GM11168 (cell line): ENCODE results near the gene WDR6.

Source experiments
- in situ Hi-C: fragments of 300-500 bp; cut with MboI; formaldehyde crosslinking; loops from one replicate; pipeline ENCODE4 v1.12.0; 2022; ENCODE audit warnings: low sequenced_read_pairs; ENCODE audit not compliant: unreplicated experiment

Gene WDR6, protein sequence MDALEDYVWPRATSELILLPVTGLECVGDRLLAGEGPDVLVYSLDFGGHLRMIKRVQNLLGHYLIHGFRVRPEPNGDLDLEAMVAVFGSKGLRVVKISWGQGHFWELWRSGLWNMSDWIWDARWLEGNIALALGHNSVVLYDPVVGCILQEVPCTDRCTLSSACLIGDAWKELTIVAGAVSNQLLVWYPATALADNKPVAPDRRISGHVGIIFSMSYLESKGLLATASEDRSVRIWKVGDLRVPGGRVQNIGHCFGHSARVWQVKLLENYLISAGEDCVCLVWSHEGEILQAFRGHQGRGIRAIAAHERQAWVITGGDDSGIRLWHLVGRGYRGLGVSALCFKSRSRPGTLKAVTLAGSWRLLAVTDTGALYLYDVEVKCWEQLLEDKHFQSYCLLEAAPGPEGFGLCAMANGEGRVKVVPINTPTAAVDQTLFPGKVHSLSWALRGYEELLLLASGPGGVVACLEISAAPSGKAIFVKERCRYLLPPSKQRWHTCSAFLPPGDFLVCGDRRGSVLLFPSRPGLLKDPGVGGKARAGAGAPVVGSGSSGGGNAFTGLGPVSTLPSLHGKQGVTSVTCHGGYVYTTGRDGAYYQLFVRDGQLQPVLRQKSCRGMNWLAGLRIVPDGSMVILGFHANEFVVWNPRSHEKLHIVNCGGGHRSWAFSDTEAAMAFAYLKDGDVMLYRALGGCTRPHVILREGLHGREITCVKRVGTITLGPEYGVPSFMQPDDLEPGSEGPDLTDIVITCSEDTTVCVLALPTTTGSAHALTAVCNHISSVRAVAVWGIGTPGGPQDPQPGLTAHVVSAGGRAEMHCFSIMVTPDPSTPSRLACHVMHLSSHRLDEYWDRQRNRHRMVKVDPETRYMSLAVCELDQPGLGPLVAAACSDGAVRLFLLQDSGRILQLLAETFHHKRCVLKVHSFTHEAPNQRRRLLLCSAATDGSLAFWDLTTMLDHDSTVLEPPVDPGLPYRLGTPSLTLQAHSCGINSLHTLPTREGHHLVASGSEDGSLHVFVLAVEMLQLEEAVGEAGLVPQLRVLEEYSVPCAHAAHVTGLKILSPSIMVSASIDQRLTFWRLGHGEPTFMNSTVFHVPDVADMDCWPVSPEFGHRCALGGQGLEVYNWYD

DNA sequence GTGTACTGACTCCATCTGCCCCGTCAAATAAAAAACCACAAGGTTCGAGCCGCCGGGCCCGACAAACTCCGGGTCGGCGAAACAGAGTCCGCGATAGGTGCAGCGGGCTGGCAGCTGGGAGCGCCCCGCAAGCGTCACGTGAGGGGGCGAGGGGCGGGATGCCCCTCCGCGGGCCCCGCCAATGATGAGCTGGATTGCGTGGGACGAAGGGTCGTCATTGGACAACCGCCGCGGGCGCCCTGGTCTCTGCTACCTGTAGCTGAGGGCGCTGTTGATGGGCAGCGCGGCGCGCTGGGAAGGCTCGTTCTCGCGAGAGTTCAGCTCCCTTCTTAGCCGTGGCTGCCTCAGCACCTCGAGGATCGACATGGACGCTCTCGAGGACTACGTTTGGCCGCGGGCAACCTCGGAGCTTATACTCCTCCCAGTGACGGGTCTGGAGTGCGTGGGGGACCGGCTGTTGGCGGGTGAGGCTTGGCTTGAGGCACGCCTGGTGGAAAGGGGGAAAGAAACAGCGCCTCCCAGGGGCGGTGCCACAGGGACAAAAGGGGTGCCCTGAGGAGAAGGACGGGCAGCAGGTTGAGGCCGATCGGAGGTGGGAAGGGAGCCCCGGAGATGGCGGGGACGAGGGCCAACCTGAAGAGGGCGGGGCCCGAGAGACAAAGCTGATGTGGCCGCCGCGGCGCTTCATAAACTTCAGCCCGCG is at the start of gene WDR6:
TSS of gene WDR6 (plus strand) at position 324 of the 703 bp plus-strand sequence. CDS start at position 365, 41 bp downstream.
- in situ Hi-C loops = no loop called here

DNA sequence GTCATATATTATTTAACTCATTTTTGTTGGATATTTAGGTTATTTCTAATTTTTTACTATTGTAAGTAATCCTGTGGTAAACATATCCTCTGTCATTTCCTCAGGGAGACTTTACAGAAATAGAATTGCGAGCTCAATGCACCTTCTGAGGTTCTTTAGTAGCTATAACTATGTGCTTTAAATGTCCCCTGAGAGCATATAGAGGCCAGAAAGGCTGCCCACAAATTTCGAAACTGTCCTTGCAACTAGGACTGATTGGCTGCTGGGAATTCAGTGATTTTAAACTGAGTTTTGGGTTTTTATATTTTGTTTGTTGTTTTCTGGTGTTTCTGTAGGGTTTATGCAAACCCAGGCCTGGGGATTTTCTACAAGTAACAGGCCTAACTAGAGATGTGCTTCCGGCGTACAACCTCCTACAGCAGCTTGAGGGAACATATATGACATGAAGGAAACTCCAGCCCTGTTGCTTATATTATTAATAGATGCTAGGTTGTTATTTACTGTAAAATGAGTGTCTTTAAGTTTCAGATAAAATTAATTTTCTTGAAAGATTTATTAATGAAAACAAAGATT is 46.3 kb upstream of the WDR6 start:
- in situ Hi-C loops = no loop called here

- in situ Hi-C loops = no loop called here
Measured at GRCh38 chr3:48962340-48962739, 44.9 kb upstream of the WDR6 start.

GRCh38 chr3:48962939-48963338 is 44.3 kb upstream of the WDR6 start:
- in situ Hi-C loops = no loop called here

GRCh38 chr3:48963591-48963990 is 43.6 kb upstream of the WDR6 start:
- in situ Hi-C loops = no loop called here

GRCh38 chr3:48966367-48966766 is 40.8 kb upstream of the WDR6 start:
- in situ Hi-C loops = no loop called here

- in situ Hi-C loops = no loop called here
Measured at GRCh38 chr3:48966876-48967361, 40.3 kb upstream of the WDR6 start.

- in situ Hi-C loops = no loop called here
Measured at GRCh38 chr3:48970586-48970985, 36.6 kb upstream of the WDR6 start.

- in situ Hi-C loops = no loop called here
Measured at GRCh38 chr3:48974076-48974864, 32.9 kb upstream of the WDR6 start.

GRCh38 chr3:48979451-48979850 is 27.7 kb upstream of the WDR6 start:
- in situ Hi-C loops = no loop called here

DNA sequence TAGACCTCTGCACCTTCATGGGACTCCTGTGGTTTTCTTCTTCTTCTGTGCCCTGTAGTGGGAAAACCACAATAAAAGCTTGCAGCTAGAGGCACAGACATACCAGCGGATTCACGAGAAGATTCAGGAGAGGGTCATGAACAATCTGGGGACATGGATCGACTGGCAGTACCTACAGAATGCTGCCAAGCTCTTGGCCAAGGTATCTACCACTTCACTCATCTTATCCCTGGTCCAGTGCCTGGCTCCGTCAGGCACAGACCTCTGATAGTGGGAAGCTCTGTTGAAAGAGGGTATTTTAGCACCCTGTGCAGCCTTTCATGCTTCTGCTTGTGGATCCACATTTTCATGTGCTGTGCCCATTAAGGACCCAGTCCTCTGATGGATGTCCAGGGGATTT is 26.9 kb upstream of the WDR6 start:
- in situ Hi-C loops = no loop called here

DNA sequence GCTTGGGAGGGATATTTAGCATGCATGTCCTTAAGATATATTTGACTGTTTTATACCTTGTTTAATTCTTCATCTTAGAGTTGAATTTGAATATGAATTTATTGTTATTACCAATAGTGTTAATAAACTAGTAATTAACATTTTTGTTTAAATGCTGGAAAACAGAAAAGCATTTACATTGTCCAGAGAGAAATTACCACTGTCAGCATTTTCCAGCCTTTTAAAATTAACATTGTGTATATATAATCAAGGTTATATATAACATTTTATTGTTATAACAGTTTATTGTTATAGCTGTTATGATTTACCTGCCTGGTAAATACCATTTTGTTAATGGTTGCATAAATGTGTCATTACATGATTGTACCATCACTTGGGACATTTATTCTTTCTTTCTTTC is 25.2 kb upstream of the WDR6 start:
- in situ Hi-C loops = no loop called here

GRCh38 chr3:48982686-48983085 is 24.5 kb upstream of the WDR6 start:
- in situ Hi-C loops = no loop called here

DNA sequence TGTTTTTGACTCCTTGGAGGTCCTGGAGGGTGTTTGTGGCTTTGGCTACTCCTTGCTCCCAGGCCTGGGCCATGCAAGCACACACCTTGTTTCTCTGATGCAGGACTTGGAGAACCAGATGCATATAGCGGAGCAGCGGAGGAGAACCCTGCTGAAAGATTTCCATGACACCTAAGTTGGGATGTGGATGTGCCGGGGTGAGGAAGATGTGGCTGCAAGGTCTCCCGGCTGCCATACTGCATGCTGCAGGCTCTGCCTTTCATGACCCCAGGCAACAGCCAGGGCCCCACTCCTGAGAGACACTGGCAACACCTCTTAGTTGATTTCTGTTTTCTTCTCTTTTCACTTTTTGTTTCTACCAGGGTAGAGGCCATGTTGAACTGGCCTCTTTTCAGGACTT is 24.1 kb upstream of the WDR6 start:
- in situ Hi-C loops = no loop called here

GRCh38 chr3:48984663-48985062 is 22.5 kb upstream of the WDR6 start:
- in situ Hi-C loops = no loop called here

- in situ Hi-C loops = no loop called here
Measured at GRCh38 chr3:48985831-48986376, 21.3 kb upstream of the WDR6 start.

DNA sequence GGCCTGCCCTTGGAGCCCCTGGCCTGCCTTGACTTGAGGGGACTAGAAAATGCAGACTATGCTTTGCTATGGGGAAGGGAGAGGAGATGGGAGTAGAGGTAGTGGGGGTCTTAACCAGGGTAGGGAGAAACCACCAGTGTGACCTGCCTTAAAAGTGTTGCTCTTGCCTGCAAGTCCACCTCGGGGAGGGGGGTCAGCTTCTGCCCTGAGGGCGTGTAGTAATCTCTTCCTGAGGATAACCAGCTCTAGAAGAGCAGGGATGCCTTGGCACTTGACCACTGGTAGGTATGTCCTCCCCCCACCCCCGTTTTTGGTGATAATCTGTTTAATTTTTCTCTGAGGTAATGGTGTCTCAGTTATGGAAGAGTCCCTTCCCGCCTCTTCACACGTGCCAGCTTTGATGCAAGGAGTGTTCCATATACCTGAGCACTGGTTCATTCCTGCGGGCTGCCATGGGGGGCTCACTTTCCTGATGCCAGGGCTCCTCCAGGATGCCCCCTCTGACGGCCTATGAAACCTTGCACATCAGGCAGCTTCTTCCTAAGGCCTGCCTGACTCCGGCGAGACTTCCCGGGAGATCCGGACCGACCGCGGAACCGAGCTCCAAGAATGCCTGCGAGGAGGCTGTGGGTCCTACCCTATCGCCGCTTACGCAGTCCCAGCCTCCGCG is 17.9 kb upstream of the WDR6 start:
- in situ Hi-C loops = no loop called here
